Jurkat, Clone E6-1 (cell line): ENCODE data around the gene PFDN1.

Experiments used
- DNase-seq: peaks from one replicate; pipeline ENCODE4 v3.0.0-alpha.2; 2011; ENCODE audit warnings: low read depth, low spot score
- H3K4me3 ChIP-seq: 2 replicates; pipeline ENCODE4 v1.5.1; 2011; ENCODE audit warnings: mild to moderate bottlenecking, low read length, control low read depth, moderate library complexity

Gene PFDN1

DNA sequence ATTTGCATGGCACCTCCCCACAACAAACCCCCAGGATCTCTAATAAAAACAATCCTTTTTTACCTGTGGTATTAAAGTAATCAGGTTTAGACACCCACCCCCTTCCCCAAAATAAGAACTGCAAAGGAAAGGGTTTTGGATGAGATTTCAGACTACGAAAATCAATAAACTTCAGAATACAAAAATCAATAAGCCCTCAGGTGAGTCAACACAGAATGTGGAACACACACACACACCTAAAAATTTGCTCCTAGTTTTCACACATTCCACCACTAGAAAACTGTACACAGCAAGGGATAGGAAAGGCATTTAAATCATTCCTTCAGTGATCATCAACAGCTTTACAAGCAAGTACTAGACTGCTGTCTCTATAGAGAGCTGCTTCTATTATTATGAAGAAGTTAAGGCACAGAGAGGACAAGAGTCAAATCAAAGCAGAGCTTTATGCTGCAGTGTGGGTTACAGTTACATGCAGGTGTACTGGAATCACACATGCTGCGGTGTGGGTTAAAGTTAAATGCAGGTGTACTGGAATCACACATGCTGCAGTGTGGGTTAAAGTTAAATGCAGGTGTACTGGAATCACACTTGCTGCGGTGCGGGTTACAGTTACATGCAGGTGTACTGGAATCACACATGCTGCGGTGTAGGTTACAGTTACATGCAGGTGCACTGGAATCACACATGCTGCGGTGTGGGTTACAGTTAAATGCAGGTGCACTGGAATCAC lies 36.3 kb downstream of the PFDN1 start:
- DNase-seq: no peak
- no peak overlapping the region for H3K4me3 ChIP-seq

DNA sequence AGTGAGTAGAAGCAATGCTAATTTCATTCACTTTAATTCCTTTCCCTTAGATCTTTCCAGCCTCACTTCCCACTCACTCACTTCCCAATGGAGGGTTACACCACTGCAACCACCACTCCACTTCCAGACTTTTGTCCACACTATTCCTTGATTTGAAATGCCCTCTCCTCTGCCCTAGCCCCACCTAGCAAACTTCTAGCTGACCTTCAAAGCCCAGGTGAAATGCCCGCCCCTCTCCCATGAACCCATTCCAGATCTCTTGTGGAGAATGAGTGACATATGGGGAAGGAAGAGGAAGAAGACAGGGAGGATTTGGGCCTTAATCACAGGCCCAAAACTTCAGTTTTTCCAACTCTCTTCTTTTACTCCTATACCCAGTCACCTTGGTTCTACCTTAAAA lies 37.1 kb downstream of the PFDN1 start:
- no peak for DNase-seq
- H3K4me3 ChIP-seq: no peak overlapping the region

GRCh38 chr5:140262839-140263238 lies 40.1 kb downstream of the PFDN1 start:
- no peak overlapping the region for H3K4me3 ChIP-seq
- no peak for DNase-seq

GRCh38 chr5:140262221-140262620 lies 40.7 kb downstream of the PFDN1 start:
- no peak for DNase-seq
- no peak overlapping the region for H3K4me3 ChIP-seq

DNA sequence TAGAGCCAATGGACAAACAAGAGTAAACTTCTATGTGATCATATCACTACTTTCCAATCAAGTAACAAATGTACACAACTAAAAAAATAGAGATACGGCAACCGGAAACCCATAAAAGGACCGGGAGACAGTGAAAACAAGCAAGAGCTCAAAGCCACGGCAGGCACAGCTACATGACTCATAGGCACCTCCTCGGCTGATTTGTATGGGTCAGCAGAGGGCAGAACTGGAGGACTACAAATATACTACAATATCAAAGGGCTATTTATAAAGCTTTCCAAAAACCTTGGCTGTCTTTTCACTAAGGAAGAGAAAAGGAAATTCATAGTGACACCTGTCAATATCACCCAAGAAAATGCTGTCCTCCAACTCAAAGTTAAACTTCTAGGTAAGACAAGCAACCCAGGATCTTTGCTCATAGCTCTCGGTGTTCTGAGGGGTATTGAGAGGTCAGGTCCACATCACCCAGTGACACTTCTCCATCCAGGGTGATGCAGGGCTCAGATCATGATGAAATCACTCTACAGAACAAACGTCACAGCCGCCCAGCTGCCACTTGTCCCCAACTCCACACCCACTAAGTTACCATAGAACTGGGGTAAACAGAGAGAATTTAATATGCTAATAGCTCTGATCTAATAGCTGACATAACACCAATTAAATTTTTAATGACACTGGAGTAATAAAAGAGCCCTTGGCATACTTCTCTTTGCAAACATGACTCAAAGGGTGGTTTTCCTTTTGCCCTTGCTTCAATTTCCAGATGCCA lies 41.3 kb downstream of the PFDN1 start:
- DNase-seq: no peak
- H3K4me3 ChIP-seq: no peak overlapping the region

DNA sequence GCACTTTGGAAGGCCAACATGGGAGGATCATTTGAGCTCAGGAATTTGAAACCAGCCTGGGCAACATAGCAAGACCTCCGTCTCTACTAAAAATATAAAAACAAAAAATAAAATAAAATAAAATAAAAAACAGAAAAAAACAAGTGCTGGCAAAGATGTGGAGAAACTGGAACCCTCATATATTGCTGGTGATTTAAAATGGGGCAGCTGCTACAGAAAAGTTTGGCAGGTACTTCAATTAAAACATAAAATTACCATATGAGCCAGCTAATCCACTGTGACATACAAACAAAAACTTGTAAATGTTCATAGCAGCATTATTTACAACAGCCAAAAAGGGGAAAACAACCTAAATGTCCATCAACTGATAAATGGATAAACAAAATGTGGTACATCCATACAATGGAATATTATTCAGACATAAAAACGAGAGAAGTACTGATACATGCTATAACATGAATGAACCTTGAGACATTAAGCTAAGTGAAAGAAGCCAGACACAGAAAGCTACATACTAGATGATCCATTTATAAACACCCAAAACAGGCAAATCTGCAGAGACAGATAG lies 42.7 kb downstream of the PFDN1 start:
- no peak for DNase-seq
- no peak overlapping the region for H3K4me3 ChIP-seq

DNA sequence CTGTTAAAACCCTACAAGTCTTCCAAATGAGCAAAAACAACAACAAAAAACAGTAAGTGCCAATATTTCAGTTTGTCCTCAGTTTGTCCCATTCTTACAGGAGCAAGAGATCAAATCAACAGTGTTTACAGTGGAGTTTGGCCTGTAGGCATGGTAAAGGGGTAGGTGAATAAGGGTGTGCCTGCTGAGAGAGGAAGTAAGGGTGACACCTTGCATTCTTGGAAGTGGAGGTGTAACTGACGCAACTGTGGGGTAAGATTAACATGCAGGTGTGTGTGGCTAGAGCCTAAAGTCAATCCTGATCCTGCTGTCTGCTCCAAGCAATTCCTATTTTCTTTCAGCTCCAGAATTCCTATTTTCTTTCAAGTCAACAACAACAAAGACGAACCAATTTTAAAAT lies 43.4 kb downstream of the PFDN1 start:
- no peak for DNase-seq
- H3K4me3 ChIP-seq: no peak overlapping the region

- no peak for DNase-seq
- H3K4me3 ChIP-seq: no peak overlapping the region
Observed at GRCh38 chr5:140258873-140259272, 44.0 kb downstream of the PFDN1 start.

GRCh38 chr5:140258016-140258415 lies 44.9 kb downstream of the PFDN1 start:
- DNase-seq: no peak
- H3K4me3 ChIP-seq: no peak overlapping the region

- DNase-seq: no peak
- no peak overlapping the region for H3K4me3 ChIP-seq
Observed at GRCh38 chr5:140256726-140257125, 46.2 kb downstream of the PFDN1 start.

- DNase-seq: no peak
- H3K4me3 ChIP-seq: no peak overlapping the region
Observed at GRCh38 chr5:140255460-140256157, 47.3 kb downstream of the PFDN1 start.

GRCh38 chr5:140253985-140254384 lies 48.9 kb downstream of the PFDN1 start:
- no peak overlapping the region for H3K4me3 ChIP-seq
- no peak for DNase-seq

GRCh38 chr5:140252470-140253126 lies 50.3 kb downstream of the PFDN1 start:
- DNase-seq: no peak
- H3K4me3 ChIP-seq: no peak overlapping the region

DNA sequence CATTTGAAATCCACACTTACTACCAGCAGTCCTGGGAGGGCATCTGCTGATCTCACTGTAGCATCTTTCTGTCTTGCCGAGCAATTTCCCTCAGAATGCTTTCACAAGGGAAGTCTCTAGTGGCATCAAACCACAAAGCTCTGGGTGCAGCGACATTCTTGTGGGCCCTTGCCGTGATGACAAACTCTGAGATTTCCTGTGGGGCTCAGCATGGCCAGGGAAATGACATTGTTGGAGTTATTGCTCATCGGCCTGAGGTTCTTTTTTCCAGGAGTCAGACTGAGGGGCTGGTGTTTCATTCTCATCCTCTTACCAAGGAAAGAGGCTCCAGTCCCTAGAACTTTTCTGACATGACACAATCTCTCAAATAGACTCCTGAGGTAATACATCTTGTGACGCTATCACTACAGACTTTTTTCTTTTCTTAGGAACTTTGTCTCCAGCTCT lies 51.4 kb downstream of the PFDN1 start:
- no peak overlapping the region for H3K4me3 ChIP-seq
- peak; percentile 76 for DNase-seq

- DNase-seq: no peak
- H3K4me3 ChIP-seq: no peak overlapping the region
Observed at GRCh38 chr5:140250386-140250785, 52.5 kb downstream of the PFDN1 start.

DNA sequence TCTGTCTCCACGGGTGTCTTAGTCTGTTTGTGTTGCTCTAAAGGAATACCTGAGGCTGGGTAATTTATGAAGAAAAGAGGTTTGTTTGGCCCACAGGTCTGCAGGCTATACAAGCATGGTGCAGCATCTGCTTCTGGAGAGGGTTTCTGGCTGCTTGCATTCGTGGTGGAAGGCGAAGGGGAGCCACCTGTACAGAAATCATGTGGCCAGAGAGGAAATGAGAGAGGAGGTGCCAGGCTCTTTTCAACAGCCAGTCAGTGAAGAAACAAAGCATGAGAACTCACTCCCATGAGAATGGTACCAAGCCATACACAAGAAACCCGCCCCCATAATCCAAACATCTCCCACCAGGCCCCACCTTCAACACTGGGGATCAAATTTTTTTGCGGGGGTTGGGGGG lies 53.4 kb downstream of the PFDN1 start:
- DNase-seq: peak; percentile 39
- no peak overlapping the region for H3K4me3 ChIP-seq

GRCh38 chr5:140248414-140248813 lies 54.5 kb downstream of the PFDN1 start:
- H3K4me3 ChIP-seq: no peak overlapping the region
- DNase-seq: no peak

GRCh38 chr5:140246378-140247122 lies 56.4 kb downstream of the PFDN1 start:
- no peak for DNase-seq
- no peak overlapping the region for H3K4me3 ChIP-seq

GRCh38 chr5:140245926-140246325 lies 57.0 kb downstream of the PFDN1 start:
- DNase-seq: no peak
- H3K4me3 ChIP-seq: no peak overlapping the region
